Colonic mucosa (tissue), 4 donors: ENCODE results near the gene UCHL5. TPM values are rescaled to one million over a fixed set of nuclear protein-coding genes. Genes with fewer than 3 reads are reported as not detected.

Experiments
- DNase-seq: peaks from one replicate; pipeline ENCODE4 v3.0.0-alpha.2; 2020
- H3K27ac ChIP-seq: fragments of 200-600 bp; one replicate; pipeline ENCODE4 v1.8.0; 2021
- H3K27me3 ChIP-seq: fragments of 200-600 bp; one replicate; pipeline ENCODE4 v1.8.0; 2021
- H3K36me3 ChIP-seq: fragments of 200-600 bp; one replicate; pipeline ENCODE4 v1.8.0; 2021
- H3K4me1 ChIP-seq: fragments of 200-600 bp; one replicate; pipeline ENCODE4 v1.8.0; 2021; ENCODE audit warnings: mild to moderate bottlenecking
- H3K4me3 ChIP-seq: fragments of 200-600 bp; one replicate; pipeline ENCODE4 v1.8.0; 2021
- H3K9ac ChIP-seq, 2 donors: one replicate each; pipeline ENCODE4 v1.7.0; 2013; ENCODE audit warnings: control low read depth in 2 of 2, low read depth in 2 of 2, low read length in 2 of 2
- H3K9me3 ChIP-seq: fragments of 200-600 bp; one replicate; pipeline ENCODE4 v1.8.0; 2021
- CTCF ChIP-seq: fragments of 200-600 bp; IDR thresholded peaks from one replicate; pipeline ENCODE4 v1.8.0; 2022; ENCODE audit warnings: antibody characterized with exemption, mild to moderate bottlenecking
- intact Hi-C: fragments of 100-400 bp; cut with DNase I; formaldehyde crosslinking; loops from one replicate; pipeline ENCODE4 v1.14.1; 2022
- total RNA-seq, 2 donors: library from RNA; stranded (reverse); fragmentation: NEBNext Ultra II Directional in 1 of 2; extraction: Animal tissue kit (Norgen Biotek cat#: 25700) in 1 of 2; gene quantifications; one replicate each; pipeline ENCODE4 v1.2.1, GENCODE V29; 2021
- donor health status: healthy.
- donor health status: DM: no; HTN: no; CAD: no.
- donor health status: DM: no; HTN: no; CAD: no.

The UCHL5 gene
- total RNA-seq, 2 donors from 2014 or later = 33.9 to 46.5 TPM

GRCh38 chr1:193070942-193071341, 11.8 kb upstream of the UCHL5 start:
- Histone ChIP-seq H3K9me3 (no peaks in the 10 kb centered on the region), H3K36me3 (no peaks in the 10 kb centered on the region), H3K4me1 (no peaks in the 10 kb centered on the region), H3K27ac (no peak overlapping the region), H3K9ac (no peak overlapping the region), H3K27me3 (no peaks in the 10 kb centered on the region), H3K4me3 (no peak overlapping the region)
- DNase-seq = no peak
- no peak for TF ChIP-seq CTCF
- intact Hi-C loops = no loop called here

- H3K4me1 ChIP-seq = no peaks in the 10 kb centered on the region
- no peaks in the 10 kb centered on the region for H3K9me3 ChIP-seq
- no peaks in the 10 kb centered on the region for H3K27me3 ChIP-seq
- no peak overlapping the region for H3K9ac ChIP-seq
- DNase-seq = no peak
- intact Hi-C loops = no loop called here
- H3K4me3 ChIP-seq = no peak overlapping the region
- no peaks in the 10 kb centered on the region for H3K36me3 ChIP-seq
- TF ChIP-seq CTCF = no peak
- no peak overlapping the region for H3K27ac ChIP-seq
Observed at GRCh38 chr1:193070386-193070753, 11.2 kb upstream of the UCHL5 start.

- no peak for DNase-seq
- H3K9ac ChIP-seq = no peak overlapping the region
- no peak for TF ChIP-seq CTCF
- no peak overlapping the region for H3K27ac ChIP-seq
- H3K4me1 ChIP-seq = no peaks in the 10 kb centered on the region
- H3K9me3 ChIP-seq = no peaks in the 10 kb centered on the region
- intact Hi-C loops = loop anchor here (5.0 kb wide), 1 partner anchor 32 kb away; no protein-coding TSS in a partner anchor
- H3K36me3 ChIP-seq = no peaks in the 10 kb centered on the region
- no peaks in the 10 kb centered on the region for H3K27me3 ChIP-seq
- no peak overlapping the region for H3K4me3 ChIP-seq
Observed at GRCh38 chr1:193069748-193070385, 10.7 kb upstream of the UCHL5 start.

GRCh38 chr1:193068013-193068412, 8.9 kb upstream of the UCHL5 start:
- no peak for TF ChIP-seq CTCF
- Histone ChIP-seq H3K27me3 (no peaks in the 10 kb centered on the region), H3K4me3 (no peak overlapping the region), H3K27ac (no peak overlapping the region), H3K4me1 (no peaks in the 10 kb centered on the region), H3K9ac (no peak overlapping the region), H3K9me3 (no peaks in the 10 kb centered on the region), H3K36me3 (no peaks in the 10 kb centered on the region)
- intact Hi-C loops = loop anchor here (5.0 kb wide), 1 partner anchor 34 kb away; no protein-coding TSS in a partner anchor
- no peak for DNase-seq

- intact Hi-C loops = loop anchor here (5.0 kb wide), 1 partner anchor 36 kb away; no protein-coding TSS in a partner anchor
- H3K9me3 ChIP-seq = no peaks in the 10 kb centered on the region
- H3K27ac ChIP-seq = no peak overlapping the region
- no peaks in the 10 kb centered on the region for H3K4me1 ChIP-seq
- H3K9ac ChIP-seq = no peak overlapping the region
- no peak for TF ChIP-seq CTCF
- no peaks in the 10 kb centered on the region for H3K27me3 ChIP-seq
- H3K36me3 ChIP-seq = no peaks in the 10 kb centered on the region
- no peak overlapping the region for H3K4me3 ChIP-seq
- DNase-seq = no peak
Observed at GRCh38 chr1:193066606-193067005, 7.4 kb upstream of the UCHL5 start.
